SKM-1 (cell line): Measurements from ENCODE around the gene TIMD4.
A peak's percentile ranks its signal among the peaks of the same experiment; 100 is the strongest.
"Not testable (repeated sequence)": the region's sequence is repeated elsewhere in the genome, so short reads cannot be mapped to it uniquely, and the experiment has no call there.

Experiments
- DNase-seq: peaks from one replicate; lab custom pipeline; 2025; ENCODE audit not compliant: unreplicated experiment; lab: John Stamatoyannopoulos, UW

Gene TIMD4

DNA sequence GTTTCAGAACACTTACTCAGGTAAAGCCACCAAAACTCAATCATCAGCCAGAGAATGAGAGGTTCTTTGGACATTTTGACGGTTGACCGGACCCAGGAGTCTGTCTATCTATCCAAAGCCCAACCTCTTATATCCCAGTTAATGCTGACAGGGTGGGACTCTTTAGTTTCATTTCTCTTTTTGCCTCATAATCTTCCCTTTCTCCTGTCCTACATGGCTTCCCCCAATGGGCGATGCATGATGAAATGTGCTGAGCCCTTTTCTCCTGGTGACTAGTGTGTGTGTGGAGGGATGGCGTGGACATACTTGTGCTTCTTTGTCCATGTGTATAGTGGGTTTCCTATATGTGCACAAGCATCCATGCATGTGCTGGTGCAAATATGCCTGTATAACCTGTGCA is at the start of gene TIMD4:
TSS of gene TIMD4 (minus strand) at position 102 of the 400 bp plus-strand sequence. CDS start at position 74, 28 bp downstream.
- no peak for DNase-seq

DNA sequence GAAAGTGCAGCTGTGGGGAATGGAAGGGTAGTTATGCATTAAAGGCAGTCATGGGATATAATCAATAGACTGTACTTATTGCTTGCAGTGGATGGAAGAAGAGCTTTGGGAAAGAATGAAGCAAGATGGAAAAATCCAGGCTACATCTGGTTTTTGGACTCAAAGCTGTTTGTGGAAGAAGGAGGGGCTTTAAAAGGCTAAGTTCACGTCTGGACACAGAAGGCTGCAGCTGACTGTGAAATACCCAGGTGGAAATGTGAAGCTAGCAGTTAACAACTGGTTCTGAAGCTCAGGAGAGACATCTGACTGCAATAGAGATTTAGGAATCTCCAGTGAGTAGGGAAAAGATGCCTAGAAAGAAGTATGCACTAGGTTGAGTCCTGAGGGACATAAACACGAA is 43.2 kb upstream of the TIMD4 start:
- no peak for DNase-seq

DNA sequence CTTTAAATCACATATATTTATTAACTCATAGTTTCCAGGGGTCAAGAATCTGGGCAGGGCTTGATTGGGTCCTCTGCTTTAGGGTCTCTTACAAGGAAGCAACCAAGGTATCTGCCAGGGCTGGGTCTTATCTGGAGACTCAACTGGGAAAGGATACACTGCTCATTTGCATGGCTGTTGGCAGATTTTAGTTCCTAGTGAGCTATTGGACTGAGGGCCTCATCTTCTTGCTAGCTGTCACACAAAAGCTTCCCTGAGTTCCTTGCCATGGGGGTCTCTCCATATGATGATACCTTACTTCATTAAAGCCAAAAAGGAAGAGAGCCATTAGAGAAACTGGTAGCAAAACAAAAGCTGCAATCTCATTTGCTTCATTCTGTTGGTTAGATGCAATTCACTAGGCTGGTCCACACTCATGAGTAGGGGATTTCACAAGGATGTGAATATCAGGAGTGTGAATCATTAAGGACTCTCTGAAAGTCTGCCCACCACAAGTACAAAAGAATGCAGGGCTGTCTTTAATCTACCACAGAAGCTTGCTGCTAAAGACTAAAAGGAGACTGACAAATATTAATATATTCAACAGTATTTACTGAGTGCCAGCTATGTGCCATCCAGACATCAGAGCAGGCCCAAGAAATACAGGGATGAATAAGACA is 42.0 kb upstream of the TIMD4 start:
- no peak for DNase-seq

DNA sequence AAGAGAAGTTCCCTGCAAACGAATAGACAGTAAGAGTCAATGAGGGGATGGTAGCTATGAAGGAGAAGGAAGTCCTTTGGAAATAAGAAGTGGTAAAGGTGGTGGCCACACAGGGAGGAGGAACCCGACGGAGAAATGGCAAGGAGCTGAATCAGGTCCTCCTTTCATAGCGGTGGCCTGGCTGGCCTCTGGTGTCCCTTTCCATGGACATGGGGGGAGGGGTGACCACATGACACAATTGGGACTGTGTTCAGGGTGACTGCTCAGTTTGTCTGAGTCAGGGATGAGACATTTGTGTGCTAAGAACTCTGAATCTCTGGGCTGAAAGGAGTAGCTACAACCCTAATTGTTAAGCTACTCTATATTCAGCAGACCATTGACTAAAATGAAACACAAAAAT is 28.7 kb upstream of the TIMD4 start:
- peak; percentile 83 for DNase-seq

DNA sequence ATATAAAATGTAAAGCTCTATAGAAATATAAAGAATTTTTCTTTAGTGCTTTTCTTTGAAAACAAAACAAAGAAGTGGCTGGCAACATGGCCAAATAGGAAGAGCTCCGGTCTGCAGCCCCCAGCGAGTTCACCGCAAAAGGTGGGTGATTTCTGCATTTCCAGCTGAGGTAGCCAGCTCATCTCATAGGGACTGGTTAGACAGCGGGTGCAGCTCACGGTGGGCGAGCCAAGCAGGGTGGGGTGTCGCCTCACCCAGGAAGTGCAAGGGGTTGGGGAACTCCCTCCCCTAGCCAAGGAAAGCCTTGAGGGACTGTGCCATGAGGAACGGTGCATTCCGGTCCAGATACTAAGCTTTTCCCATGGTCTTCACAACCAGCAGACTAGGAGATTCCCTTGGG is 21.0 kb upstream of the TIMD4 start:
- DNase-seq = no peak

DNA sequence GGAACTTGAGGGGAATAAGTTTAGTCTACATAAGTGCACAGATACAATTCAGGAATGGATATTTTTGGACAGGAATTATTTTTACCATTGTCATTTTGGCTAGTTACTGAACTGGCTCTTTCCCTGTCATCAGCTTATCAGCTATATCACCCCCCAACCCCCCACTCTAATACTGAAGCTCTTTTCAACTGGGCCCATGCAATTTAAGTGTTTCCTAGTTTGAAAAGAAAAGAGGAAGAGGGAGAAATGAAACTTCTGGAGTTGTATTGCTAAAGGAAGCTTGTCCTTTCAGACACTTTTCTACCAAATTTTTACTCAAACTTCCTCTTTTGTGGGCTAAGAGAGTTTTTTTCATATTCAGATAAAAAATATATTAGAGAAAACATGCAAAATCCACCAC is 18.5 kb upstream of the TIMD4 start:
- peak; percentile 88 for DNase-seq

DNA sequence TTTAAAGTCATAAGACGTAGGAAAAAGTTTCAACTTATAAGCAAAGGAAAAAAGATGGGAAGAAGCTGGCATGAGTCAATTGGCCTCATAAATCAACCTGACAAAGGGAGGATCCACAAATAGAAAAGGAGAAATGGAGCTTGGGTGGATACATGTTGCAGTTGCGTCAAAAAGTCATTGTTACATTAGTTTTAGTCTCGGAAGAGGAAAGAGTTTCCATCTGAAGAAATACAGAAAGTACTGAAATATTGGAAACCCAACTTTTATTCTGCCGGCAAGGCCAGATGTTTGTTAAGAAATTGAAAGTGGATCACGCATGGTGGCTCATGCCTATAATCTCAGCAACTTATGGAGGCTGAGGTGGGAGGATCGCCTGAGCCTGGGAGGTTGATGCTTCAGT is 11.3 kb upstream of the TIMD4 start:
- DNase-seq = peak; percentile 17

DNA sequence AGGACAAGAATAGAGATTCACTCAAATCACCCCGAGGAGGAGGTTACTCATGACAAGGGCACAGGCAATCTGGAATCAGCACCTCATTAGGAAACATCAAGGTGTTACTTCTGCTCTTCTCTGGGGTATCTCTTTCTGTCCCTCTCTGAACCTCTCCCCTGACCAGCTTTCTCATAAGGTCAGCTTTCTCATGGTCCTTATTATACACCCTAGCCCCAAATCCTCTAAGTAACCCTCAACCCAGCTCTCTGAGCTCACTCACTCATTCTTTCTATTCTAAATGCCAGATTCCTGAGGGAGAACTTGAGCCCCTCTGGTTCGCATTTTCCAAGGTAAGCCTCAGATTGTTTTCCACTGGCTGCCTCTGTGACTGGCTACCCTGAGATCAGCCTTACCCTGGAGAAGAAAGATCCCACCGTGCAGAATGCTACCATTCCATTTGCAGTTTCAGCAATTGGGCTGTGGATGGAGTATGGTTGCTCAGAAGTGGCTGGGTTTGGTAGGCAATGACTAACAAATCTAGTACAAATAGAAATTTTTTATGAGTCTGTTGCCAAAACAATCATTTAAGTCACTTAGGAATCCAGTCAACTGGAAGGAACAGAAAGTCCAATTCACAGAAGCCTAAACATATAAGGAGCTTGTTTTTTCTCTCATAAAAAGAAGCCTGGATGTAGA is 9.0 kb upstream of the TIMD4 start:
- no peak for DNase-seq

DNA sequence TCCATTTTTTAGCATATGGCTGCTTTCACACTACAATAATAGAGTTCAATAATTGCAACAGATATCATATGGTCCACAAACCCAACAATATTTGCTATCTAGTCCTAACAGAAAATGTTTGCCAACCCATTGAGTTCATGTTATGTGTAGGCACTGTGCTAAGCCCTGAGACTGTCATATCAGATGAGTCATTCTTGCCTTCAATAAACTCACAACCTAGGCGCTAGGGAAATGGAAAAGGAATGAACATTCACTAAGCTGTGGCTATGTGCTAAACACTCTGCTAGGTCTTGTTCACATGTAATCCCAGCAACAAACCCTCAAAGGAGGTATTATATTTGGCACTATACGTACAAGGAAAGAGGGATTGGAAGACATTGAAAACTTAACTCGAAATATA is 8.4 kb upstream of the TIMD4 start:
- DNase-seq = no peak

DNA sequence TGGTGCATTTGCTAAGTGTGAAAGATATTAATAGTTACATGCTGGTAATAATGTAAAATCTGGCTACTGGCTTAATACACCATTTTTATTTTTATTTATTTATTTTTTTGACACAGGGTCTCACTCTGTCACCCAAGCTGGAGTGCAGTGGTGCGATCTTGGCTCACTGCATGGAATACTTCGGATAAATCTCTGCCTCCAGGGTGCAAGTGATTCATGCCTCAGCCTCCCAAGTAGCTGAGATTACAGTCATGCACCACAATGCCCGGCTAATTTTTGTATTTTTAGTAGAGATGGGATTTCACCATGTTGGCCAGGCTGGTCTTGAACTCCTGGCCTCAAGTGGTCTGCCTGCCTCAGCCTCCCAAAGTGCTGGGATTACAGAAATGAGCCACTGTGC is 4.4 kb upstream of the TIMD4 start:
- DNase-seq = not testable (repeated sequence)

DNA sequence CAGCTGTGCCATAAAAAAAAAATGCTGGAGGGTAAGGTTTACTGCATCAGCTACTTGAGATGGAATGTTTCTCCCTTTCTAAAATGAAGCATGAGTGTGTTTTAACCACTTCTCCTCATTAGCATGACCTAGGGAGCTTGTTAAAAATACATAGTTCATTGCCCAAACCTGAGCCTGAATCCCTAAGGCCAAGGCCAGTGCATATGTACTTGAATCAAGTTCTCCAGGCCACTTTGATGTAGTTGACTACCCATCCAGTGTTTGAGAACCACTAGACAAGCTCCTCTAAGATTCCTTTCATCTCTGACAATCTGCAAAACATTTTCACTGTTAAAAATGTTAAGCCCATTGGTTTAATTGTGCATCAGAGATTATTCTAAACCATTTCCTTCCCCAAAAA is 6.7 kb downstream of the TIMD4 start:
- no peak for DNase-seq

DNA sequence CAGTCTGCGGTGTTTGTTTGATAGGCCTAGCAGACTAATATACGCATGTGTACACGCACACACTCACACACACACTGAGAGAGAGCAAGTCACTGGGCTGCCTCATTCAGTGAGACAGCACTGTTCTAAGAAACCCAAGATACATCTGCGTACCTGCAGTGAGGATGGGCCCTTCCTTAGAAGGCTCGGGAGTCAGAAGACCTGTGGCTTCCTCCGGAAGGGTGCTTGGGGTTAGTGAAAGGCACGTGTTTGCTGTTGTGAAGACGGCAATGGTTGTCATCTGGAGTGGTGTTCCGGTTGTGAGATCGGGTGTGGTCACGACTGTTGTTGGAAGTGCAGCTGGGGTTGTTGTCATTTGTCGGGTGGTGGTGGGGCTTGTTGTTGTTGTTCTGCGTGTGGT is 11.7 kb downstream of the TIMD4 start:
- DNase-seq = no peak

DNA sequence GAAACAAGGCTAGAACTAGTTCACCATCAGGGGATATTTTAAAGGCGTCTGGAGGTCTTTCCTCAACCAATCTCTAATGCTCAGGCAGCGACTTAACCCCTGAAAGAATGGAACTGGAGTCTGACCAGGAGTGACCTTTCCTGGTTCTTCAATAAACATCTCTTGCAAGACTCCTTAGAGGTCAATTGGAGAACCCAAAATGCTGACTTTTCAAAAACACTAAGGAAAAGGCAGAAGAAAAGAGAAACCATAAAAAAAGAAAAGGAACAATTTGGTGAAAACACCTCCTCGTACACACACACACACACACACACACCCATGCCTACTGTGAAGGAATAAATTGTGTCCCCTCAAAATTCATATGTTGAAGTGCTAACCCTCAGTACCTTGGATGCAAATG is 12.3 kb downstream of the TIMD4 start:
- no peak for DNase-seq

DNA sequence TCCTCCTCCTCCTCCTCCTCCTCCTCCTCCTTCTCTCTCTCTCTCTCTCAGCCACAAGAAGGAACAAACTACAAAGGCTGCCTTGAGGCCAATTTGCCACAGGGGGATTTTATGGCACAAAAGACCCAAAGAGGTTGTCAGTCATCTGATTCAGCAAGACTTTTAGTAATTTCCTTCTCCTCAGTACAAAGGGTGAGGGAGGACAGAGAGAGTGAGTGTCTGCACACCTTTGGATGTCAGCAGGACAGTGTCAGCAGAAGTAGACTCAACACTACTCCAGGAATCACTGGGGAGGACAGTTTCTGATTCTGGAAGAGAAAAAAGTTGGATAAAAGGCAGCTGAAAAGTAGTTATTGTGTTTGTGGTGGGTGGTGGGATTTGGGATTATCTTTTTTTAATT is 13.6 kb downstream of the TIMD4 start:
- DNase-seq = no peak

DNA sequence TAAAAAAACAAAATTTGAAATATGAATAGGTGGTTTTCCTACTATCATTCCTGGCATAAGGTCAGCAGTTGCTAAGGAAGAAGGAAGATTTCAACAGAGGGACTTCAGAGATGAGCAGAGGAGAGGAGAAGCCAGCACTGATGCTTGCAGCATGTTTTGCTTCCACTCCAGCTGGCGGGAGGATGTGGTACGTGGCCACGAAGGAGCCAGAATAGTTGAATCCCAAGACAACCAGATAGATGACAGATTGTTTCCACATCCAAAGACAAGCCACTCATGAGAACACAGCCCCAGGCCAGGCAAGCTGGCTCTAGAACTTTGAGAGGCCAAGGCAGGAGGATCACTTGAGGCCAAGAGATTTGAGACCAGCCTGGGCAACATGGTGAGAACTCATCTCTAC is 15.1 kb downstream of the TIMD4 start:
- DNase-seq = no peak

DNA sequence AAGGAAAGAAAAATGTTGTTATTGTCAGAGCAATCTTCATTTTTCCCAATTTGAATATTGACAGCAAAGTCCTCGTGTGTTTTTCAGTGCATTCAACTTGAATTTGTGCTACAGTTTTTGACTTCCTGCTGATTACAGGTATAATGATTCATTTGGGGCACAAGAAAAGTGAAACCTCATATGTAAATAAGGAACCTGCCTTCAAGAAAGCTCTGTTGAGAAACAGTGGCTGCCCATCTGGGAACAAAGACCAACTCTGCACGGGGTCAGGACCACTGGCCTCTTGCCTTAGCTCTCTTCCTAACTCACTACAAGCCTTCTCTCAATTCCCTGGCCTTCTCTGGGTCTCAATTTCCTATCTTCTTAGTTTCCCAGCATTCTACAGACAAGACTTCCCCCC is 21.0 kb downstream of the TIMD4 start:
- DNase-seq = no peak

DNA sequence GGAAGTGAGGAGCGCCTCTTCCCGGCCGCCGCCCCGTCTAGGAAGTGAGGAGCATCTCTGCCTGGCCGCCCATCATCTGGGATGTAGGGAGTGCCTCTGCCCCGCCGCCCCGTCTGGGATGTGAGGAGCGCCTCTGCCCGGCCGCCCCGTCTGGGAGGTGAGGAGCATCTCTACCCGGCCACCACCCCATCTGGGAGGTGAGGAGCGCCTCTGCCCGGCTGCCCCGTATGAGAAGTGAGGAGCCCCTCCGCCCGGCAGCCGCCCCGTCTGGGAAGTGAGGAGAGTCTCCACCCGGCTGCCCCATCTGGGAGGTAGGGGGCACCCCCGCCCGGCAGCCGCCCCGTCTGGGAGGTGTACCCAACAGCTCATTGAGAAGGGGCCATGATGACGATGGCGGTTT is 22.6 kb downstream of the TIMD4 start:
- DNase-seq = not testable (repeated sequence)

DNA sequence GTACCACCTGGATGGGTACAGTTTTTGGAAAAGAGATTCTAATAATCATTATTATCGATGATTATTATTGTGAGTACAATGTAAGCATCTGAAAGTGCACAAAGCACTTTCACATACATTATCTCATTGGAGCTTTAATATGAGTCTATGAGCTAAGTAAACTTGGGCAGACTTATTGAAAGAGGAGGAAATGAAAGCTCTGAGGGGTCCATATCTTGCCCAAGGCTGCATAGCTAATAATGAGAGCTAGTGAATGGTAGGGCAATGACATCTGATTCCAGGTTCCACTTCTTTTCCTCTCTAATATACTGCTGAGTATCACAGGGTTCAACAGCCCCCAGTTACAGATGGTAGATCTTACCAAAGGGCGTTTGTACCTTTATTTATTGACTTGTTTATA is 26.1 kb downstream of the TIMD4 start:
- no peak for DNase-seq

DNA sequence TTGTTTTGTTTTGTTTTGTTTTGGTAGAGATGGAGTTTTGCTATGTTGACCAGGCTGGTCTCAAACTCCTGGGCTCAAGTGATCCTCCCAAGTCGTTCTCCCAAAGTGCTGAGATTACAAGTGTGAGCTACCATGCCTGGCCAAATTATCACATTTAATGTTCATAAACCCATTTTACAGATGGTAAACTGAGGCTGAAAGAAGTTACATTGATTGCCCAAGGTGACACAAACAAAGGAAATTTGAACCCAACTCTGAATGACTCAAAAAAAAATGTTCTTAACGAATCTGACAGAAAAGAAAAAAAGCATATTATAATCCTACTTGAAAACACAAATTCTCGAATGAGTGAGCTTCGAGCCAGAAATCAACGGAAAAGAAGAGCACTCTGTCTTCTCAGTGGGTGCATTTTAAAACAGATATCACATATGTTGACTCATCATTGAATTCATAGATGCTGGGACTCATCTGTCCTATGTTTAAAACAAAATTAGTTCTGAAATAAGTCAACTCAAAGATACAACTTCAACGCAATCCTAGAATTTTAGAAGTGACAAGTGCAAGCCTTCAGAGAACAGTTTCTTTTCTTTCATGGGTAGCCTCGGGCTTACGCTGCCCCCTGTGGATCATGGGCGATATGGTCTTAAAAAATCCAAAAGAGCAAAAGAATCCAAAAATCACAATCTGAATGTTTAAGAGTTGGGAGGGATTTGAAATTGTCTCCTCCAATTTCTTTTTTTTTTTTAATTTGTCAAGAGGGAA is 28.4 kb downstream of the TIMD4 start:
- peak; percentile 11 for DNase-seq

DNA sequence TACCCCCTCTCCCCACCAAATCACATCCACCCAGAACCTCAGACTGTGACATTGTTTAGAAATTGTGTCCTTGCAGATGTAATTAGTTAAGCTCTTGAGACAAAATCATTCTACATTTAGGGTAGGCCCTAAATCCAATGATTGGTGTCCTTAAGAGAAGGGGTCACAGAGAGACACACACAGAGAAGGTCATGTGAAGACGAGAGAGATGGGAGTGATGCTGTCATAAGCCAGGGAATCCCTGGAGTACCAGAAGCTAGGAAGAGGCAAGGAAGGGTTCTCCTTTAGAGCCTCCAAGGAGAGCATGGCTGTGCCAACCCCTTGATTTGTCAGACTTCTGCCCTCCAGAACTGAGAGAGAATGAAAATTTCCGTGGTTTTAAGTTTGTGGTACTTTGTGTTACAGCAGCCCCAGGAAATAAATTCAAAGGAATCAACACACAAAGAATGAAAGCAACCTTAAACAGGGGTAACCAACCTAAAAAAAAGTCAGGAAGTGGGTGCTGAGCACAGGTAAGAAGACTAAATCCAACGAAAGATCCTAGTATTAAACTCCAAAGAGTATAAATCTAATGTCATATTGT is 33.6 kb downstream of the TIMD4 start:
- no peak for DNase-seq

DNA sequence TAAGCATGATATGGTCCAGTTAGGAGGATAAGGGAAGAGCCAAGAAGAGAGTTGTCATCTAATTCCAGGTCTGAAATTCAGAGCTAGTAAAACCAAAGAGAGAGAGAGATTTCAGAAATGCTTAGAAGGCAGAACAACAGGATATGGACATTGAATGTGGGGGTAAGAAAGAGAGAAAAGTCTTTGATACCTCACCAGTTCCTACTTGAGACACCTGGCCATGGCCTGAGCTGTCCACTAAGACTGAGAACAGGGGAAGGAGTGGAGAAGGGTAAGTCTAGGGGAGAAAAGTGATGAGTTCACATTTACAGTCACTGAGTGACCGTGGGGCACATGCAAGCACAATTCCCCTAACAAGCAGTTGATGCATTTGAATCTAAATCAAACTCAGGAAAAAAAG is 35.5 kb downstream of the TIMD4 start:
- no peak for DNase-seq

DNA sequence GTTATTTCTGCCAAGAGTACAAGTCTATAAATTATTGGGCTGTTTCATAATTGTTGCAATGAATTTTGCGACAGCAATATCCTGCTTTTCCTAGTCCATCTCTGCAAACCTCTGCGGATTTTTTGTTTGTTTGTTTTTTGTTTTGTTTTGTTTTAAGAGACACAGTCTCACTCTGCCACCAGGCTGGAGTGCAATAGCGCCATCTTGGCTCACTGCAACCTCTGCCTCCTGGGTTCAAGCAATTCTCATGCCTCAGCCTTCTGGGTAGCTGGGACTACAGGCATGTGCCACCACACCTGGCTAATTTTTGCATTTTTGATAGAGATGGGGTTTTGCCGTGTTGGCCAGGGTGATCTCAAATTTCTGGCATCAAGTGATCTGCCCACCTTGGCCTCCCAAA is 37.3 kb downstream of the TIMD4 start:
- not testable (repeated sequence) for DNase-seq
